Lung (tissue), 12 donors: ENCODE data around the gene CCDC192. TPM values are rescaled to one million over a fixed set of nuclear protein-coding genes. Genes with fewer than 3 reads are reported as not detected.

Source experiments
- ATAC-seq: fragments of 200-7000 bp; cut with Tn5 transposase; one replicate; pipeline ENCODE4 v1.9.1; 2020; ENCODE audit warnings: moderate number of reproducible peaks; ENCODE audit not compliant: insufficient read depth, low FRiP score
- DNase-seq, 3 donors: peaks; one replicate each; pipeline ENCODE4 v3.0.0-alpha.2; 2013 to 2017
- H3K27ac ChIP-seq, 2 donors: one replicate each; pipeline ENCODE4 v1.5.1; 2013; ENCODE audit warnings: mild to moderate bottlenecking in 2 of 2, moderate library complexity in 2 of 2, control low read depth in 1 of 2, inconsistent platforms in 1 of 2, low read depth in 1 of 2, low read length in 1 of 2
- H3K27me3 ChIP-seq, 3 donors: one replicate each; pipeline ENCODE4 v1.5.1; 2013; ENCODE audit warnings: low read length in 2 of 3; ENCODE audit not compliant: control insufficient read depth in 3 of 3, insufficient read depth in 3 of 3
- H3K36me3 ChIP-seq, 4 donors: one replicate each; pipeline ENCODE4 v1.5.1; 2013; ENCODE audit warnings: low read length in 4 of 4, mild to moderate bottlenecking in 1 of 4, moderate library complexity in 1 of 4; ENCODE audit not compliant: control insufficient read depth in 4 of 4, insufficient read depth in 4 of 4
- H3K4me1 ChIP-seq, 5 donors: one replicate each; pipeline ENCODE4 v1.5.1; 2013; ENCODE audit warnings: low read length in 5 of 5, mild to moderate bottlenecking in 2 of 5, moderate library complexity in 1 of 5; ENCODE audit not compliant: control insufficient read depth in 5 of 5, insufficient read depth in 5 of 5
- H3K4me3 ChIP-seq: one replicate; pipeline ENCODE4 v1.5.1; 2013; ENCODE audit warnings: mild to moderate bottlenecking, control low read depth, moderate library complexity
- H3K9ac ChIP-seq, 2 donors: one replicate each; pipeline ENCODE4 v1.5.1; 2013; ENCODE audit warnings: low read length in 2 of 2, control low read depth in 1 of 2; ENCODE audit not compliant: insufficient read depth in 1 of 2
- H3K9me3 ChIP-seq, 4 donors: one replicate each; pipeline ENCODE4 v1.5.1; 2013; ENCODE audit warnings: low read length in 3 of 4, mild to moderate bottlenecking in 1 of 4, moderate library complexity in 1 of 4; ENCODE audit not compliant: control insufficient read depth in 4 of 4, insufficient read depth in 3 of 4
- WGBS, 2 donors: extraction: QIAGEN DNeasy Blood & Tissue Kit; methylation state at CpG; one replicate each; pipeline ENCODE4 v1.1.7; 2013; 5-methylcytosine and 5-hydroxymethylcytosine counted together
- polyA plus RNA-seq, 2 donors: library from polyadenylated mRNA; stranded (reverse); fragments of 200-250 nt; gene quantifications; one replicate each; pipeline ENCODE4 v1.2.1, GENCODE V29; 2013
- total RNA-seq, 2 donors: library from RNA; depleted of rRNA in 1 of 2; stranded (reverse); fragments of >200 nt in 1 of 2; gene quantifications; one replicate each; pipeline ENCODE4 v1.2.1, GENCODE V29; 2014 to 2021
- TF ChIP-seq, protein P1 (sequence below): IDR thresholded peaks from 2 replicates; pipeline ENCODE4 v1.5.1; 2012; ENCODE audit warnings: mild to moderate bottlenecking; ENCODE audit errors: control extremely low read depth, extremely low read depth
- donor health status: control.
- donor health status: control.
- donor health status: Bipolar disorder and iron deficiency.
- donor health status: healthy.
- donor health status: DM: yes; HTN: yes; CAD: no.

Gene CCDC192
- total and polyA plus RNA-seq, 4 donors: 0.08 to 0.47 (median 0.40) TPM; not detected in 1

DNA sequence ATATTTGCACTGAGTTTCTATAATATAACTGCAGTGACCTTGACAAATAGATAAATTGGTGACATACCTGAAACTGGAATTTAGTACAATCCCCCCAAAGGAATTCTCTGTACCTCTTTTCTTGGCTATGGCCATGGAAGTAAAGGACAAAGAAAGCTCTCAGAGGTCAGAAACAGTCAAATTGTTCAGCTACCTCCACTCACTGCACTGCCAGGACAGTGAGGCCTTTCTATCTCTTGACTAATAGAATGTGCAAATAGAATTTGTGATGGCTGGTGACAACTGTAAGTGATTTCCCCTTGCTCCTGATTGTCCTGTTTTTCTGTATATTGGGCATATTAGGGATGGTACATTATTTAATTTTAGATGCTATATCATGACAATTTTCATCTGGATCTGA is 67.1 kb downstream of the CCDC192 start:
- Histone ChIP-seq H3K4me3 (no peak overlapping the region), H3K27me3 (peaks cover 0 to 3% (median 0%) of the 10 kb centered on the region in 3 donors), H3K9ac (no peak overlapping the region), H3K4me1 (peaks cover 0 to 3% (median 0%) of the 10 kb centered on the region in 5 donors), H3K36me3 (no peaks in the 10 kb centered on the region), H3K9me3 (peaks cover 0 to under 1% (median 0%) of the 10 kb centered on the region in 4 donors), H3K27ac (no peak overlapping the region)
- DNase-seq (no peak), ATAC-seq (no peak)
- TF ChIP-seq, protein P1, sequence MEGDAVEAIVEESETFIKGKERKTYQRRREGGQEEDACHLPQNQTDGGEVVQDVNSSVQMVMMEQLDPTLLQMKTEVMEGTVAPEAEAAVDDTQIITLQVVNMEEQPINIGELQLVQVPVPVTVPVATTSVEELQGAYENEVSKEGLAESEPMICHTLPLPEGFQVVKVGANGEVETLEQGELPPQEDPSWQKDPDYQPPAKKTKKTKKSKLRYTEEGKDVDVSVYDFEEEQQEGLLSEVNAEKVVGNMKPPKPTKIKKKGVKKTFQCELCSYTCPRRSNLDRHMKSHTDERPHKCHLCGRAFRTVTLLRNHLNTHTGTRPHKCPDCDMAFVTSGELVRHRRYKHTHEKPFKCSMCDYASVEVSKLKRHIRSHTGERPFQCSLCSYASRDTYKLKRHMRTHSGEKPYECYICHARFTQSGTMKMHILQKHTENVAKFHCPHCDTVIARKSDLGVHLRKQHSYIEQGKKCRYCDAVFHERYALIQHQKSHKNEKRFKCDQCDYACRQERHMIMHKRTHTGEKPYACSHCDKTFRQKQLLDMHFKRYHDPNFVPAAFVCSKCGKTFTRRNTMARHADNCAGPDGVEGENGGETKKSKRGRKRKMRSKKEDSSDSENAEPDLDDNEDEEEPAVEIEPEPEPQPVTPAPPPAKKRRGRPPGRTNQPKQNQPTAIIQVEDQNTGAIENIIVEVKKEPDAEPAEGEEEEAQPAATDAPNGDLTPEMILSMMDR: no peak

GRCh38 chr5:127772531-127772930 is 69.3 kb downstream of the CCDC192 start:
- H3K4me1 ChIP-seq: peaks cover 0 to 3% (median 0%) of the 10 kb centered on the region in 5 donors
- H3K9ac ChIP-seq: no peak overlapping the region
- H3K9me3 ChIP-seq: peaks cover 0 to 2% (median 0%) of the 10 kb centered on the region in 4 donors
- H3K4me3 ChIP-seq: no peak overlapping the region
- 81 to 84% methylated on average over 1 of the region's 1 CpG for WGBS, 2 donors
- no peak for ATAC-seq
- H3K27ac ChIP-seq: no peak overlapping the region
- DNase-seq: no peak
- H3K36me3 ChIP-seq: no peaks in the 10 kb centered on the region
- peaks cover 0 to 3% (median 0%) of the 10 kb centered on the region in 3 donors for H3K27me3 ChIP-seq
- TF ChIP-seq, protein P1: no peak

GRCh38 chr5:127774221-127774620 is 71.0 kb downstream of the CCDC192 start:
- ATAC-seq (no peak), DNase-seq (no peak)

More at GRCh38 chr5:127774221-127774620, 71.0 kb downstream of the CCDC192 start:
- H3K36me3 ChIP-seq: no peaks in the 10 kb centered on the region
- no peak overlapping the region for H3K9ac ChIP-seq
- WGBS, 2 donors: 94 to 96% methylated on average over 2 of the region's 2 CpGs
- H3K9me3 ChIP-seq: peaks cover 0 to 3% (median under 1%) of the 10 kb centered on the region in 4 donors
- H3K27ac ChIP-seq: no peak overlapping the region
- H3K27me3 ChIP-seq: peaks cover 0 to 3% (median 0%) of the 10 kb centered on the region in 3 donors
- TF ChIP-seq, protein P1: no peak
- H3K4me1 ChIP-seq: peaks cover 0 to 3% (median 0%) of the 10 kb centered on the region in 5 donors
- H3K4me3 ChIP-seq: no peak overlapping the region
